OCI-LY3 (cell line): ENCODE measurements around the gene STK32A.

Experiments used
- H2AFZ ChIP-seq: fragments of 200-600, 300-600 bp; shearing (Covaris generic); 2 replicates; pipeline ENCODE4 v1.6.0; 2014; ENCODE audit warnings: antibody characterized with exemption, low read depth, low read length
- H3K27ac ChIP-seq: fragments of 200-600, 300-600 bp; sonication (generic); 2 replicates; pipeline ENCODE4 v1.5.1; 2014; ENCODE audit warnings: mild to moderate bottlenecking, low read length, moderate library complexity, mixed read lengths
- H3K27me3 ChIP-seq: fragments of 200-600, 300-600 bp; sonication (generic); 2 replicates; pipeline ENCODE4 v1.6.1; 2014; ENCODE audit warnings: low read depth, low read length, mixed read lengths
- H3K36me3 ChIP-seq: fragments of 200-600, 300-600 bp; sonication (generic); replicated peaks from 2 replicates; pipeline ENCODE3; 2014; ENCODE audit warnings: low read depth, low read length, mixed read lengths
- H3K4me1 ChIP-seq: fragments of 300-600, 200-600 bp; sonication (generic); 2 replicates; pipeline ENCODE4 v1.6.1; 2014; ENCODE audit warnings: low read length, mixed read lengths
- H3K4me2 ChIP-seq: fragments of 200-600, 300-600 bp; sonication (generic); 2 replicates; pipeline ENCODE4 v1.6.1; 2014; ENCODE audit warnings: low read length, mixed read lengths
- H3K4me3 ChIP-seq: fragments of 300-600, 200-600 bp; sonication (generic); 2 replicates; pipeline ENCODE4 v1.5.1; 2014; ENCODE audit warnings: antibody characterized with exemption, mild to moderate bottlenecking, low read length, moderate library complexity
- H3K79me2 ChIP-seq: fragments of 300-600, 200-600 bp; shearing (Covaris generic); 2 replicates; pipeline ENCODE4 v1.6.1; 2014; ENCODE audit warnings: mild to moderate bottlenecking, low read length, mixed read lengths
- H3K9ac ChIP-seq: fragments of 300-600, 200-600 bp; shearing (Covaris generic); 2 replicates; pipeline ENCODE4 v1.6.0; 2014; ENCODE audit warnings: mild to moderate bottlenecking, low read length, moderate library complexity
- H3K9me3 ChIP-seq: fragments of 200-600, 300-600 bp; shearing (Covaris generic); 2 replicates; pipeline ENCODE4 v1.6.1; 2014; ENCODE audit warnings: low read length, mixed read lengths; ENCODE audit not compliant: insufficient read depth
- H4K20me1 ChIP-seq: fragments of 200-600, 300-600 bp; sonication (generic); 2 replicates; pipeline ENCODE4 v1.6.1; 2016; ENCODE audit warnings: low read length, mixed read lengths; ENCODE audit not compliant: insufficient read depth
- CTCF ChIP-seq: fragments of 200-600, 300-600 bp; sonication (generic); IDR thresholded peaks from 2 replicates; pipeline ENCODE4 v1.5.1; 2014; ENCODE audit warnings: antibody characterized with exemption, low read length, low read depth
- EZH2phosphoT487 ChIP-seq: fragments of 200-600 bp; shearing (Covaris generic); IDR thresholded peaks from 2 replicates; pipeline ENCODE4 v1.6.1; 2018; ENCODE audit warnings: antibody characterized with exemption, mixed run types, low read depth

The STK32A gene

DNA sequence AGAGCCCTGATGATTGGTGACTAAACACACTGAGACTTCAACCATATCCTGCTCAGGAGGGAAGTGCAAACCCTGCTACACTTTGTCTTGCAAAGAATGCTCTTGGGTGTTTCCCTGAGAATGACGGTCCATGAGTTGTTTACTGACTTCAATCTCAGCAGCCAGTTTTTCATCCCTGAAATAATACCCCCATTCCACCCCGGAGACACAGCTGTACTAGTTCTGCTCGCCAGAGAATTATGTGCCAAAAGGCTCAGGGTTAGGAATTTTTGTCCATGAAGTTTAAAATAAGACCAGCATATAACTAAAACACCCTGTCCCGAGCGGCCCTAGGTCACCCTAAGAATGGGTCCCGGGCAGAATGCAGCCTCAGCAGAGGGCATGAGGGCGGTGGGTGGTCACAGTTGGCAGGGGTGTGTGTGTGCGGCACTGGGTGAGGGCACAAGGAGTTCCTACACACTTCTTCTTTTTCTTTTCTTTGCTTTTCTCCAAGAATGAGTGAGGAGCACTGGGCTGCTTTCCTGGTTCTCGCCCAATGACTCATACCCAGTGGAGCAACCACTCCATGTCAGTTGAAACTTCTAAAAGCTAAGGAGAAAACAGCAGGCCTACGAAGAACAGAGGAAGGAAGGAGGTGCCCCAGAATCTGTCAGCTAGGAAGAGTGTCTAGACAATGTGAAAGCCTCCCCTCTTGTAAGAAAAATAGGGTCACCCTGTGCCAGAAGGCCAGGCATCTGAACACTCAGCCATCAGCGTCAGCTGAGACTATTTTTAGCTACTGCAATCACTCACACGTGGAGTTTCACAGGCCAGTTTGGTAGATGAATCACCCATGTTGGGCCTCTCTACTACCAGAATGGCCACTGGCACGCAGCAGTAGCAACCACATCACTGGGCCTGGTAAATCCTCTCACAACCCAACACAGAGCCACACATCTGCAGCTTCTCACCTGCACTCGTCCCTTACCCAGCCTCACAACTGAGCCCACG is 169.1 kb downstream of the STK32A start:
- no peaks in the 10 kb centered on the region for H4K20me1 ChIP-seq
- H3K4me3 ChIP-seq: no peak overlapping the region
- no peaks in the 10 kb centered on the region for H3K9me3 ChIP-seq
- no peak overlapping the region for H3K4me2 ChIP-seq
- H3K36me3 ChIP-seq: no peaks in the 10 kb centered on the region
- H2AFZ ChIP-seq: no peak overlapping the region
- no peak overlapping the region for H3K9ac ChIP-seq
- H3K27me3 ChIP-seq: no peaks in the 10 kb centered on the region
- no peaks in the 10 kb centered on the region for H3K4me1 ChIP-seq
- H3K79me2 ChIP-seq: no peaks in the 10 kb centered on the region
- H3K27ac ChIP-seq: no peak overlapping the region
- TF ChIP-seq EZH2phosphoT487: no peak
- no peak for TF ChIP-seq CTCF

DNA sequence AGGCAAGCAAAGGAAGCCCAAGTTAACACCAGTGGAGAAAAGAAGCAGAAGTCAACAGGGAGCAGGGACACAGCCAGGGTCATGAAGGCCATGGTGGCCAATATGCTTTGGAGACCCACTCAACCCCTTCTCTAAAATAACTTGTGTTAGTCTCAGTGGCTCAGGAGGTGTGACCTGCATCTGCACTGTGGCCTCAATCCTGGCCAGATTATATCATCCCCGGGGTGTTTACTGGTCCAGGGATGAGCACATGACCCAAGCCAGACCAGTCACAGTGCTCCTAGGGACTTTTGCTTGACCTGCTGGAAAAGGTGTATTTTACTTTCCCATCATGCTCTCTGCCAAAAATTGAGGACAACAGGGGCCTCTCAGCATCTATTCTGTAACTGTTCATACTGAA is 169.9 kb downstream of the STK32A start:
- no peaks in the 10 kb centered on the region for H3K9me3 ChIP-seq
- no peak overlapping the region for H3K4me2 ChIP-seq
- H3K36me3 ChIP-seq: no peaks in the 10 kb centered on the region
- H4K20me1 ChIP-seq: no peaks in the 10 kb centered on the region
- no peak overlapping the region for H2AFZ ChIP-seq
- no peaks in the 10 kb centered on the region for H3K4me1 ChIP-seq
- no peak for TF ChIP-seq CTCF
- no peak for TF ChIP-seq EZH2phosphoT487
- no peak overlapping the region for H3K27ac ChIP-seq
- no peaks in the 10 kb centered on the region for H3K27me3 ChIP-seq
- H3K4me3 ChIP-seq: no peak overlapping the region
- no peaks in the 10 kb centered on the region for H3K79me2 ChIP-seq
- no peak overlapping the region for H3K9ac ChIP-seq

DNA sequence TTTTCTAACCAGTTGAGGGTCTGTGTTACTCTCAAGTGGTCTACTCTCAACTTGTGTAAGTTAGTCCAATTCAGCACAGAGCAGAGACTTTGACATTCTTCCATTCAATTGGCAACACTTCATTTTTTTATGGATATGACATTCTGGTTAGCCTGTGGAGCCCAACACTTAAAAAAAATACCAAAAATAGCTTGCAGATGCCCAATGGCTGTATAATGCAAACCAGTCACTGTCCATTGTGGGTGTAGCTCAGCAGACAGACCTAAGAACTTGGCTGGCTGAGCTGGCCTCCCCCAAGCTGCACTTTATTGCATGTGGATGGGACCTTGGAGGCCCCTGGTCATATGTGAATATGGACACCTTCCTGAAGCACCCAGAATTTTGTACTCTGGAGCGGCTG is 171.8 kb downstream of the STK32A start:
- Histone ChIP-seq H3K9ac (no peak overlapping the region), H3K79me2 (no peaks in the 10 kb centered on the region), H3K36me3 (no peaks in the 10 kb centered on the region), H3K4me3 (no peak overlapping the region), H3K27me3 (no peaks in the 10 kb centered on the region), H2AFZ (no peak overlapping the region), H3K4me2 (no peak overlapping the region), H3K9me3 (no peaks in the 10 kb centered on the region), H3K27ac (no peak overlapping the region), H4K20me1 (no peaks in the 10 kb centered on the region), H3K4me1 (no peaks in the 10 kb centered on the region)
- no peak for TF ChIP-seq CTCF
- no peak for TF ChIP-seq EZH2phosphoT487

DNA sequence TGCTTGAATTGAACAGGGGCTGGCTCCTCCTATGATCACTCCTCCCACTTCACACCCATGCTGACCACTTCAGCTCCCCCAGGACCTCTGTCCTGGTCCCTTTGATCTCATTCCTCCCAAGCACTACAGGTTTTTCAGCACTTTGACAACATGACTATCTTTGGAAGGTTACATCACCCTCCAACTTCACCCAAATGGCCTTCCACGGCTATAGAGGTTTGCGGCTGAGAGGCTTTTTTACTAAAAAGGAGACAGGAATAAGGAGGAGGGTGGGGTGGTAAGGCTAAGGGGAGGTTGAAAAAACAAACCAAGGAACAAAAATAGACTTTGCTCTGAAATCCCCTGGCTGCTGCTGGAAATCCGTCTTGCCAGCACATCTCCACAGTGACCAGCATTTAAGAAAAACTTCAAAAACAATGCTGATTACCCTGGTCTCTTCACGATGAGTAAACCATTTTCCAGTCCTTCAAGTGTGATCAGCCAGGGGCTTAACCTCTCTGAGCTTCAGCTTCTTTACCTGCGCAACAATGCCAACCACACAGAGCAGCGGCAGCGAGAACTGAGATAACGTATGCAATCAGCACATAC is 172.4 kb downstream of the STK32A start:
- H3K27ac ChIP-seq: no peak overlapping the region
- no peaks in the 10 kb centered on the region for H3K4me1 ChIP-seq
- TF ChIP-seq CTCF: no peak
- no peak for TF ChIP-seq EZH2phosphoT487
- no peak overlapping the region for H3K4me3 ChIP-seq
- H4K20me1 ChIP-seq: no peaks in the 10 kb centered on the region
- no peaks in the 10 kb centered on the region for H3K27me3 ChIP-seq
- no peaks in the 10 kb centered on the region for H3K9me3 ChIP-seq
- H2AFZ ChIP-seq: no peak overlapping the region
- no peaks in the 10 kb centered on the region for H3K36me3 ChIP-seq
- H3K9ac ChIP-seq: no peak overlapping the region
- H3K79me2 ChIP-seq: no peaks in the 10 kb centered on the region
- H3K4me2 ChIP-seq: no peak overlapping the region
